ENCODE data around the gene COQ9. TPM values are rescaled to one million over a fixed set of nuclear protein-coding genes. Genes with fewer than 3 reads are reported as not detected.

COQ9 gene
- total and polyA plus RNA-seq, 2 of the 4 experiments (the other 2 are of a cell fraction), result 57.9 to 58.5 TPM

GRCh38 chr16:57507136-57508034, 60.1 kb downstream of the COQ9 start:
- Histone ChIP-seq H3K23ac (ENCODE audit: low read depth, low read length) (no peak overlapping the region), H3K56ac (ENCODE audit: extremely low read depth, insufficient read depth, low read length) (no peak overlapping the region), H3K27me3 (ENCODE audit: control insufficient read depth, insufficient read depth, low read length) (peaks cover 58% of the 10 kb centered on the region), H2BK15ac (ENCODE audit: low read depth, low read length) (no peak overlapping the region), H2AFZ (replicated peaks; ENCODE audit: low read length, poor library complexity) (peak overlapping the region; percentile 15), H2BK20ac (ENCODE audit: low read depth, low read length) (no peak overlapping the region), H3K18ac (ENCODE audit: low read depth, low read length) (no peak overlapping the region), H2AK5ac (ENCODE audit: low read depth, low read length) (no peak overlapping the region), H3K4me2 (ENCODE audit: low read depth, low read length) (no peak overlapping the region), H4K5ac (ENCODE audit: low read depth, low read length) (no peak overlapping the region), H2BK5ac (ENCODE audit: low read depth, low read length, poor library complexity, severe bottlenecking) (no peak overlapping the region), H3K9me3 (ENCODE audit: control insufficient read depth, insufficient read depth, low read length) (no peaks in the 10 kb centered on the region), H4K8ac (ENCODE audit: low read depth in 2 of 2, low read length in 2 of 2) (no peak overlapping the region), H3K27ac (ENCODE audit: insufficient read depth, low read length) (no peak overlapping the region), H2AK9ac (replicated peaks; ENCODE audit: low read depth, low read length, poor library complexity) (no peak overlapping the region), H3K36me3 (ENCODE audit: control insufficient read depth, insufficient read depth, low read length) (no peaks in the 10 kb centered on the region; the same call in 1 of the 2 replicates), H4K20me1 (ENCODE audit: insufficient read depth, low read length) (no peaks in the 10 kb centered on the region), H3K9me1 (ENCODE audit: insufficient read depth, low read length) (no peaks in the 10 kb centered on the region), H3K14ac (replicated peaks; ENCODE audit: low read depth, low read length) (no peak overlapping the region), H2BK120ac (ENCODE audit: low read depth, low read length) (no peak overlapping the region), H3K4ac (ENCODE audit: low read depth, low read length) (no peak overlapping the region), H4K91ac (ENCODE audit: insufficient read depth, low read depth, low read length) (no peak overlapping the region), H3K79me1 (ENCODE audit: low read depth in 1 of 2, low read length in 2 of 2) (no peaks in the 10 kb centered on the region), H3K9ac (ENCODE audit: low read depth, low read length) (no peak overlapping the region), H3K4me1 (ENCODE audit: control insufficient read depth, insufficient read depth, low read length) (no peaks in the 10 kb centered on the region), H3K4me3 (ENCODE audit: insufficient read depth, low read depth, low read length) (no peak overlapping the region)
- POLR2A ChIA-PET (ENCODE audit: unreplicated experiment), result interaction anchor here (0.5 kb wide), 1 partner anchor 17 kb away, joined by 3 read pairs; no protein-coding TSS in a partner anchor
- BruUV-seq (replicated peaks), result no TSS peak
- CTCF ChIA-PET, result interaction anchor here (1.8 kb wide), 1 partner anchor 13 kb away, joined by 8 read pairs; no protein-coding TSS in a partner anchor
- dilution Hi-C loops (cut with HindIII; ENCODE audit: low sequenced_read_pairs, unreplicated experiment) (no loop called here), in situ Hi-C loops (cut with MboI; ENCODE audit: low sequenced_read_pairs) (no loop called here), intact Hi-C loops (cut with micrococcal nuclease) (no loop called here)
- ATAC-seq (ENCODE audit: low read depth), result no peak
- TF ChIP-seq RCOR1 (IDR thresholded peaks at IDR 0.05; ENCODE audit: insufficient replicate concordance, low read length) (no peak), POLR2A (IDR thresholded peaks at IDR 0.05; ENCODE audit: low read depth, low read length) (no peak), CHD1 (IDR thresholded peaks at IDR 0.05; ENCODE audit: low read depth, low read length) (no peak), USF2 (IDR thresholded peaks at IDR 0.05; ENCODE audit: low read depth, low read length) (no peak), CTCF (conservative IDR thresholded peaks at IDR 0.05; ENCODE audit: low read depth, low read length) (no peak), MAZ (IDR thresholded peaks at IDR 0.05; ENCODE audit: borderline replicate concordance, low read depth, low read length) (no peak)
- no peak for DNase-seq
- 46% methylated on average over 5 of the region's 13 CpGs; no CpG with 5 or more reads in 1 of the 2 experiments for WGBS, 2 experiments (ENCODE audit: extremely low coverage in 2 of 2, insufficient read length in 1 of 2)
